Coronary artery (tissue), 2 donors: ENCODE results near the gene SH3GL2.

Experiments
- DNase-seq: peaks from one replicate; pipeline ENCODE4 v3.0.0-alpha.2; 2017; ENCODE audit warnings: low spot score
- H3K27ac ChIP-seq, 2 donors: fragments of 200-600 bp; sonication (generic); one replicate each; pipeline ENCODE4 v1.5.1; 2016 to 2019
- H3K4me3 ChIP-seq: fragments of 200-600 bp; sonication (generic); 2 replicates; pipeline ENCODE4 v1.5.1; 2016; ENCODE audit warnings: mild to moderate bottlenecking, moderate library complexity
- TF ChIP-seq, protein P1 (sequence below): fragments of 200-600 bp; sonication (generic); IDR thresholded peaks from one replicate; pipeline ENCODE4 v1.5.1; 2019; ENCODE audit warnings: antibody characterized with exemption

SH3GL2 gene

DNA sequence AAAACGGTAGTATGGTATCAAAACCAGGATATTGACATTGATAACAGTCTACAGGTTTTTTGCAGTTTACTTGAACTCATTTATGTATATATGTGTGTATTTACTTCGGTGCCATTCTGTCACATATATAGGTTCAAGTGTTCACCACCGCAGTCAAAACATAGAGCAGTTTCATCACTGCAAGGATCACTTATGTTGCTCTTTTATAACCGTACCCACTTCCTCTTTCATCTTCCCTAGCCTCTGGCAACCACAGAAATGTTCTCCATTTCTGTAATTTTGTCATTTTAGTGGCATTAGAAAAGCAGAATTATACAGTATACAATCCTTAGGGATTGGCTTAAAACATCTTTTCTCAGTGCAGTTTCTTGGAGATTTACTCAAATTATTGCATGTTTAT is 90.3 kb downstream of the SH3GL2 start:
- no peak overlapping the region for H3K27ac ChIP-seq
- TF ChIP-seq, protein P1, sequence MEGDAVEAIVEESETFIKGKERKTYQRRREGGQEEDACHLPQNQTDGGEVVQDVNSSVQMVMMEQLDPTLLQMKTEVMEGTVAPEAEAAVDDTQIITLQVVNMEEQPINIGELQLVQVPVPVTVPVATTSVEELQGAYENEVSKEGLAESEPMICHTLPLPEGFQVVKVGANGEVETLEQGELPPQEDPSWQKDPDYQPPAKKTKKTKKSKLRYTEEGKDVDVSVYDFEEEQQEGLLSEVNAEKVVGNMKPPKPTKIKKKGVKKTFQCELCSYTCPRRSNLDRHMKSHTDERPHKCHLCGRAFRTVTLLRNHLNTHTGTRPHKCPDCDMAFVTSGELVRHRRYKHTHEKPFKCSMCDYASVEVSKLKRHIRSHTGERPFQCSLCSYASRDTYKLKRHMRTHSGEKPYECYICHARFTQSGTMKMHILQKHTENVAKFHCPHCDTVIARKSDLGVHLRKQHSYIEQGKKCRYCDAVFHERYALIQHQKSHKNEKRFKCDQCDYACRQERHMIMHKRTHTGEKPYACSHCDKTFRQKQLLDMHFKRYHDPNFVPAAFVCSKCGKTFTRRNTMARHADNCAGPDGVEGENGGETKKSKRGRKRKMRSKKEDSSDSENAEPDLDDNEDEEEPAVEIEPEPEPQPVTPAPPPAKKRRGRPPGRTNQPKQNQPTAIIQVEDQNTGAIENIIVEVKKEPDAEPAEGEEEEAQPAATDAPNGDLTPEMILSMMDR: no peak
- no peak overlapping the region for H3K4me3 ChIP-seq
- no peak for DNase-seq

DNA sequence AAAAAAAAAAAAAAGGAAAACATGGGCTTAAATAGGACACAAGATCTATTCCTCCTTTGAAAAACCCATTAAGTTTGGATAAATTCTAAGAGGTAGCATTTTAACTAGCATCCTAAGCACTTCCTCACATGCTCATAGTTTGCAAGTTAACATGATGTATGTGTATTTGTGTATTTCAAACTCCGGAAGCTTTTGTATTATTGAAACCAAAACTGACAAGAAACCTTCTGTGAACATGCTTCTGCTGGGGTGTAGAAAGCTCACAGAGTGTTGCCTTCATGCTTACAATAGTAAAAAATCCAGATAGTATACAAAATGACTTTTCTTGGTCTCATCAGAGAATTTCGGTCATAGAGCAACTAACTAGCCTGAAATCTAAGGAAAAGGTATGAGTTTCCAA is 103.8 kb downstream of the SH3GL2 start:
- DNase-seq: no peak
- no peak overlapping the region for H3K4me3 ChIP-seq
- H3K27ac ChIP-seq: no peak overlapping the region
- TF ChIP-seq, protein P1: no peak

DNA sequence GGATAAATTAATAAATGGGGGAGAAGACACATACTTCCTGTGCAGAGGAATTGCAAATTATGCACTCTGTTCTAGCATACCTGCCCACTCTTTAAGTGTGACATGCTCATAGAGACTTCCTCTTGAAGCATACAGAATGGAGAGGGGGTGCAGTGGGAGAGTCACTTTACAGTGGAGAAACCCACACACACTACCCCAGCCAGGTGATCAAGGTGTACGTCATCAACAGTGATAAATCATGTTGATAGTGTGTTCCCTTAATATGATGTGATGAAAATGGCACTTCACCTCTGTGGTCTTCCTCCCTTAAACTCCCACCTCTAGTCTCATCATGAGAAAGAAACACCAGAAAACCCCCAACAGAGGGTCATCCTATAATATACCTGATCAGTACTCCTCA is 110.0 kb downstream of the SH3GL2 start:
- Histone ChIP-seq H3K4me3 (no peak overlapping the region), H3K27ac (no peak overlapping the region)
- TF ChIP-seq, protein P1: no peak
- no peak for DNase-seq

DNA sequence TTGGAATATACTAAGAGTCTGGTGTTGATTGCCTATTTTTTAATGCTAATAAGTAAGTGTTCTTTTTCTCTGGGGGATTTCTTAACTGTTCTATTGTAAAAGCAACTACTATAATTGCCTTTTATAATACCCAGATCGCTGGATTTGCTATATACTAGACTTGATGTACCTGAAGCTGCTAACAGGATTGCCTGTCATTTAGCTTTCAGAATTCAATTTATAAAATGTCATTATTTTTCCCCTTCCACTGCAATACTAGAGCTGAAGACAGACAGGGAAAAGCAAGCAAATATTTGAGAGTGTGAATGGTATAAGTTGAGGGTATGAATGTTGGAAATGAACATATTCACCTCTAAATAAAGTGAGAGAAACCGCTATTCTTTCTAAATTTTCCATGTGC is 115.5 kb downstream of the SH3GL2 start:
- Histone ChIP-seq H3K4me3 (no peak overlapping the region), H3K27ac (no peak overlapping the region)
- TF ChIP-seq, protein P1: no peak
- no peak for DNase-seq

DNA sequence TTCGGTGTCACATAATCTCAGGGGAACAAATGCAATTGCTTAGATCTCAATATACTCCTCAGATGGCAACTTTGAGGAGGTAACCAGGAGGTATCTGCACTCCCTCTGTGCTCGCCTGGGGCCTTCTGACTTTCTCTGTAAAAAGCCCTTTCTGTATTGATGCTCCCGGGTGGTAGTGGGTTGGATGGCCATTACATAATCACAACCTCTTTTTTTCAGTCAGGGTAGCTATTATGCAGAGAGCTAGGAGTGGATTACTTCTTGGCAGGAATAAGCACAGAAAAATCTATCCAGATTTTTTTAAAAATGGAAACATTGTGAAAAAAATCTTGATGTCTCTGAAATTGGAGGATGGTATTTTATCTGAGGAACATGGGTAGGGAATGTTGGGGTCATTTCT is 116.6 kb downstream of the SH3GL2 start:
- TF ChIP-seq, protein P1: no peak
- no peak overlapping the region for H3K4me3 ChIP-seq
- no peak overlapping the region for H3K27ac ChIP-seq
- DNase-seq: no peak

DNA sequence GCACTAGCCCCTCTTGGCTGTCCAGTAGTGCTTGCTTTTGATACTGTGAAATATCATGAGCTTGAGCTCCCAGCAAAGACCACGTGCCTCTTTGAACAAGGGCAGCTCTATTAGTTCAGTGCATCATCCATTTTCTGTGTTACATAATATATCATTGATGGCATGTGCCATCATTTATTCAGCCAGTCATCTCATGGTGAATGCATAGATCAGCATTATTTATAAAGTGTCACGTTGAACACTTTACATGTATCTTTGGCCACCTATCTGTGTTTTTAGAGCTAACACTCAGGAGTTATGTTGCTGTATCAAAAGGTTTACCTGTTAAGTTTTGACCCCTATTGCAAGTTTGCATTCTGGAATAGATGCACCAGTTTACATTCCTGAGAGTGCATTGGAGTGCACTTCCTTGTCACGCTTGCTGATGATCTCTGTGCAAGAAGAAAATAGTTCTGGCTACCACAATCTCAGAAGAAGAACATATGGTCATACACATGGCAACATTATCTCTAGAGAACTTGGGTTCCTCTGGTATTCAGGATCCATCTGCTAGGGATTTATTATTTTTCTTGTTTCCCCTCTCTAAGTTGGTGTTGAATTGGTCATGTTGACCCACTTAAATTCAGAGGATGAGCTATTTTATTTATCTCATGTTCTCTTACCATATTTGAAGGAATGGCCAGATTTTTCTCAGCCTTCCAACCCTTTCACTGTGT is 120.9 kb downstream of the SH3GL2 start:
- no peak overlapping the region for H3K27ac ChIP-seq
- TF ChIP-seq, protein P1: no peak
- H3K4me3 ChIP-seq: no peak overlapping the region
- DNase-seq: no peak

DNA sequence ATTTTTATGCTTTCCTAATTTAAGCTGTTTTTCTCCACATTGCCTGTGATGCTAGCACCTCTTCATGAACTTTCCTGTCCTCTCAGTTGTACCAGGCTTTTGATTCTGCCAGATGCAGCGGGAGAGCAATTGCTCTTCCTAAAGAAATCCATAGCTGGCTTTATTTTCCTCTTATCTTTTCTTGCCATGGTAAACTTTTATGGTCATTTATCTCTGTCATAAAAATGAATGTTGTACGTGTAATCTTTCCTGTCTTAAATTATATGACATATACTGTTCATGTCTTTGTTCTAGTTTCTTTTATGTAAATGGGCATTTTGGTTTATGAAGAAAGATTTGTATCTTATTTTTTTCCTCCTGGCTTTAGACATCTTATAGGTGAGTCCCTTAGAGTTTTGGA is 127.5 kb downstream of the SH3GL2 start:
- DNase-seq: no peak
- Histone ChIP-seq H3K27ac (no peak overlapping the region), H3K4me3 (no peak overlapping the region)
- TF ChIP-seq, protein P1: no peak
